Activated CD4-positive, alpha-beta T cell treated with anti-CD3 and anti-CD28 coated beads for 4 hours (primary cell): Measurements from ENCODE around the gene DDOST.

Source experiments
- DNase-seq, 2 donors: peaks; one replicate each; pipeline ENCODE4 v3.0.0-alpha.2; 2020

DDOST gene

GRCh38 chr1:20661207-20662109, at the start of gene DDOST:
DDOST (minus strand) TSS chr1:20661369; CDS start chr1:20661350, 19 bp downstream.
- peak; percentile 90 to 92 for DNase-seq

- DNase-seq: no peak
Observed at GRCh38 chr1:20710469-20711284, 49.5 kb upstream of the DDOST start.

- DNase-seq: no peak
Observed at GRCh38 chr1:20709868-20710267, 48.7 kb upstream of the DDOST start.

- DNase-seq: no peak
Observed at GRCh38 chr1:20708891-20709290, 47.7 kb upstream of the DDOST start.

- DNase-seq: no peak
Observed at GRCh38 chr1:20708057-20708456, 46.9 kb upstream of the DDOST start.

- no peak for DNase-seq
Observed at GRCh38 chr1:20706841-20707240, 45.7 kb upstream of the DDOST start.

GRCh38 chr1:20705203-20705755, 44.1 kb upstream of the DDOST start:
- no peak for DNase-seq

GRCh38 chr1:20704390-20705202, 43.4 kb upstream of the DDOST start:
- no peak for DNase-seq

- DNase-seq: no peak
Observed at GRCh38 chr1:20703124-20703756, 42.1 kb upstream of the DDOST start.

- DNase-seq: no peak
Observed at GRCh38 chr1:20702416-20702815, 41.2 kb upstream of the DDOST start.

- DNase-seq: no peak
Observed at GRCh38 chr1:20701847-20702246, 40.7 kb upstream of the DDOST start.

- DNase-seq: no peak
Observed at GRCh38 chr1:20701446-20701845, 40.3 kb upstream of the DDOST start.

GRCh38 chr1:20700636-20701215, 39.6 kb upstream of the DDOST start:
- no peak for DNase-seq

- no peak for DNase-seq
Observed at GRCh38 chr1:20699558-20699957, 38.4 kb upstream of the DDOST start.

GRCh38 chr1:20698195-20698910, 37.2 kb upstream of the DDOST start:
- no peak for DNase-seq

GRCh38 chr1:20697563-20697962, 36.4 kb upstream of the DDOST start:
- no peak for DNase-seq

GRCh38 chr1:20696397-20697333, 35.5 kb upstream of the DDOST start:
- peak; percentile 67 to 74 for DNase-seq

- DNase-seq: no peak
Observed at GRCh38 chr1:20695515-20695914, 34.3 kb upstream of the DDOST start.

- no peak for DNase-seq
Observed at GRCh38 chr1:20693623-20694022, 32.5 kb upstream of the DDOST start.

GRCh38 chr1:20691872-20692271, 30.7 kb upstream of the DDOST start:
- DNase-seq: no peak
